SK-N-SH (cell line): ENCODE results near the gene EVC2. TPM values are rescaled to one million over a fixed set of nuclear protein-coding genes. Genes with fewer than 3 reads are reported as not detected.

ENCODE experiments used
- CTCF ChIA-PET: fragments of 300-600, 350-600 bp; formaldehyde crosslinking; extraction: SDS; loops from one replicate; lab custom pipeline; 2021; lab: Yijun Ruan, JAX
- POLR2A ChIA-PET: fragments of 350-600 bp; sonication (Branson Sonifier 250); formaldehyde crosslinking; extraction: SDS; loops from one replicate; lab custom pipeline; 2020; ENCODE audit warnings: antibody characterized with exemption, inconsistent platforms; lab: Yijun Ruan, JAX
- DNase-seq: peaks from one replicate; pipeline ENCODE4 v3.0.0; 2012
- H2AFZ ChIP-seq: fragments of 200-600 bp; sonication (generic); 2 replicates; pipeline ENCODE4 v1.8.1; 2016; ENCODE audit warnings: antibody characterized with exemption, mild to moderate bottlenecking, low read depth
- H3F3A ChIP-seq: fragments of 200-600 bp; sonication (generic); replicated peaks from 2 replicates; pipeline ENCODE3; 2016; ENCODE audit warnings: antibody characterized with exemption, mild to moderate bottlenecking; ENCODE audit not compliant: insufficient read depth
- H3K27ac ChIP-seq, 2 experiments: fragments of 200-500 bp in 1 of 2; fragments of 200-600 bp in 1 of 2; sonication (Bioruptor generic) in 1 of 2; sonication (generic), shearing (Covaris generic) in 1 of 2; 2 replicates each; pipeline versions ENCODE4 v1.5.1 to v1.6.1; 2014 to 2016; ENCODE audit warnings: low read depth in 2 of 2, inconsistent platforms in 1 of 2, low read length in 1 of 2, mild to moderate bottlenecking in 1 of 2, mixed read lengths in 1 of 2
- H3K27me3 ChIP-seq: fragments of 200-600 bp; sonication (generic), shearing (Covaris generic); 2 replicates; pipeline ENCODE4 v1.6.1; 2016; ENCODE audit warnings: mixed run types; ENCODE audit not compliant: insufficient read depth
- H3K36me3 ChIP-seq, 2 experiments: fragments of 200-500 bp in 1 of 2; fragments of 200-600 bp in 1 of 2; sonication (Bioruptor generic) in 1 of 2; sonication (generic) in 1 of 2; replicated peaks in 1 of 2; 2 replicates each; pipeline versions ENCODE3 to v1.5.1; 2014 to 2016; ENCODE audit warnings: low read length in 1 of 2, mild to moderate bottlenecking in 1 of 2; ENCODE audit not compliant: insufficient read depth in 2 of 2, control insufficient read depth in 1 of 2
- H3K4me1 ChIP-seq, 2 experiments: fragments of 200-500 bp in 1 of 2; fragments of 200-600 bp in 1 of 2; sonication (Bioruptor generic) in 1 of 2; sonication (generic), shearing (Covaris generic) in 1 of 2; 2 replicates each; pipeline versions ENCODE4 v1.5.1 to v1.6.1; 2014 to 2016; ENCODE audit warnings: low read depth in 1 of 2, low read length in 1 of 2, mixed run types in 1 of 2; ENCODE audit not compliant: insufficient read depth in 2 of 2, control insufficient read depth in 1 of 2
- H3K4me2 ChIP-seq: fragments of 200-600 bp; sonication (generic), shearing (Covaris generic); 2 replicates; pipeline ENCODE4 v1.6.1; 2017; ENCODE audit warnings: mixed run types
- H3K4me3 ChIP-seq, 2 experiments: fragments of 200-500 bp in 1 of 2; fragments of 200-600 bp in 1 of 2; sonication (Bioruptor generic) in 1 of 2; sonication (generic), shearing (Covaris generic) in 1 of 2; 2 replicates each; pipeline versions ENCODE4 v1.5.1 to v1.8.1; 2014 to 2016; ENCODE audit warnings: low read depth in 2 of 2, inconsistent platforms in 1 of 2, low read length in 1 of 2, mild to moderate bottlenecking in 1 of 2, mixed read lengths in 1 of 2, moderate library complexity in 1 of 2
- H3K79me2 ChIP-seq: fragments of 200-600 bp; sonication (generic); 2 replicates; pipeline ENCODE4 v1.8.1; 2017; ENCODE audit warnings: mild to moderate bottlenecking; ENCODE audit not compliant: insufficient read depth
- H3K9ac ChIP-seq: fragments of 200-600 bp; sonication (generic); 2 replicates; pipeline ENCODE4 v1.6.1; 2017; ENCODE audit warnings: mixed run types
- H3K9me2 ChIP-seq: fragments of 200-600 bp; sonication (generic); 2 replicates; pipeline ENCODE4 v1.6.1; 2017; ENCODE audit warnings: mixed run types
- H3K9me3 ChIP-seq: fragments of 200-600 bp; sonication (generic); 2 replicates; pipeline ENCODE4 v1.6.1; 2017; ENCODE audit warnings: mixed run types, mild to moderate bottlenecking, moderate library complexity
- H4K20me1 ChIP-seq: fragments of 200-600 bp; sonication (generic); 2 replicates; pipeline ENCODE4 v1.6.1; 2017; ENCODE audit warnings: mild to moderate bottlenecking, mixed run types; ENCODE audit not compliant: insufficient read depth
- CTCF ChIP-seq: fragments of 200-600 bp; sonication (generic); IDR thresholded peaks from 2 replicates; pipeline ENCODE4 v1.6.1; 2017; ENCODE audit warnings: antibody characterized with exemption, mild to moderate bottlenecking, moderate library complexity
- EP300 ChIP-seq, 2 experiments: IDR thresholded peaks; 2 replicates each; pipeline versions ENCODE4 v1.4.0 to v1.6.1; 2012; ENCODE audit warnings: borderline replicate concordance in 1 of 2, low read depth in 1 of 2, low read length in 1 of 2
- EZH2phosphoT487 ChIP-seq: fragments of 200-600 bp; sonication (generic); IDR thresholded peaks from 2 replicates; pipeline ENCODE4 v1.6.1; 2017; ENCODE audit warnings: low read depth, mixed run types, mild to moderate bottlenecking, antibody characterized with exemption, moderate library complexity, borderline replicate concordance
- FOXJ3 ChIP-seq: sonication (generic); formaldehyde crosslinking; IDR thresholded peaks from 2 replicates; pipeline ENCODE4 v1.5.1; 2020; ENCODE audit warnings: mild to moderate bottlenecking, missing genetic modification reagents
- GABPA ChIP-seq: IDR thresholded peaks from 2 replicates; pipeline ENCODE4 v1.4.0; 2012; ENCODE audit warnings: low read depth, mild to moderate bottlenecking
- GATA2 ChIP-seq: sonication (generic); formaldehyde crosslinking; IDR thresholded peaks from 2 replicates; pipeline ENCODE4 v1.5.0; 2020; ENCODE audit warnings: mild to moderate bottlenecking, missing genetic modification reagents
- MEF2A ChIP-seq: IDR thresholded peaks from 2 replicates; pipeline ENCODE4 v1.4.0; 2012; ENCODE audit warnings: low read depth, borderline replicate concordance
- NFIC ChIP-seq: IDR thresholded peaks from 2 replicates; pipeline ENCODE4 v1.4.0; 2012; ENCODE audit warnings: borderline replicate concordance
- POLR2AphosphoS5 ChIP-seq: IDR thresholded peaks from 2 replicates; pipeline ENCODE4 v1.6.1; 2012; ENCODE audit warnings: low read depth, low read length
- RAD21 ChIP-seq: IDR thresholded peaks from 2 replicates; pipeline ENCODE4 v1.6.1; 2012; ENCODE audit warnings: mild to moderate bottlenecking, low read length
- RXRA ChIP-seq: IDR thresholded peaks from 2 replicates; pipeline ENCODE4 v1.4.0; 2012; ENCODE audit warnings: low read depth, mild to moderate bottlenecking, borderline replicate concordance
- SMC3 ChIP-seq: IDR thresholded peaks from 2 replicates; pipeline ENCODE4 v1.6.1; 2012; ENCODE audit warnings: low read depth, low read length, improper control_type of control experiment
- TAF1 ChIP-seq: IDR thresholded peaks from 2 replicates; pipeline ENCODE4 v1.6.1; 2012; ENCODE audit warnings: low read depth, mild to moderate bottlenecking, low read length, moderate library complexity, borderline replicate concordance
- TEAD4 ChIP-seq: IDR thresholded peaks from 2 replicates; pipeline ENCODE4 v1.4.0; 2012; ENCODE audit warnings: mild to moderate bottlenecking, borderline replicate concordance; ENCODE audit not compliant: insufficient read depth
- YY1 ChIP-seq: IDR thresholded peaks from 2 replicates; pipeline ENCODE4 v1.4.0; 2012; ENCODE audit warnings: low read depth, mild to moderate bottlenecking
- WGBS: methylation state at CpG from one replicate; pipeline ENCODE4 v1.1.6; 2017; ENCODE audit warnings: low lambda C conversion rate; 5-methylcytosine and 5-hydroxymethylcytosine counted together
- polyA plus RNA-seq, 3 experiments: library from polyadenylated mRNA; depleted of rRNA; stranded (reverse); fragments of >200 nt; gene quantifications; 2 replicates each; pipeline ENCODE4 v1.2.3, GENCODE V29; 2012
- TF ChIP-seq, protein P1 (sequence below): IDR thresholded peaks from 2 replicates; pipeline ENCODE4 v1.4.0; 2012; ENCODE audit warnings: low read depth, borderline replicate concordance
- TF ChIP-seq, protein P2 (sequence below): IDR thresholded peaks from 2 replicates; pipeline ENCODE4 v1.6.1; 2012; ENCODE audit warnings: mild to moderate bottlenecking, low read depth, low read length, moderate library complexity
- TF ChIP-seq, protein P3 (sequence below): IDR thresholded peaks from 2 replicates; pipeline ENCODE4 v1.4.0; 2012; ENCODE audit warnings: low read depth

The EVC2 gene
- polyA plus RNA-seq, 1 of the 3 experiments (the other 2 are of a cell fraction) = not detected

DNA sequence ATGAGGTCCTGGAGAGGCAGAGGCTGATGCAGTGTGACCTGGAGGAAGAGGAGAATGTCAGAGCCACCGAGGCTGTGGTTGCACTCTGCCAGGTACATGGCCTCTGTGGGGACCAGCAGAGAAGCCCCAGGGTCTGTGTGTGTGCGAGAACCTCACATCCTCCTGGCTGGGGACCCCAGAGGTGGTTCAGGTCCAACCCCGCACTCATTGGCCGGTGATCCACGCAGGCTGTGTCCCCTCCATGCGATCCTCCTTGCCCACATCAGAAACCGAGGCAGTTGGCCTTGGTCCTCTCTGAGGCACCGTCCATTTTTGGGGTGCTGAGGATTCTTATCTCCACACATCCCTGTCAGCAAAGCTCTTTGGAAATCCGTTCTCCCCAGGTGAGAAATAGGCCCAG is 47.9 kb upstream of the EVC2 start:
- DNase-seq = no peak
- Histone ChIP-seq H4K20me1 (no peaks in the 10 kb centered on the region), H3K36me3 (peaks cover 15 to 21% of the 10 kb centered on the region in 2 experiments), H3K27me3 (no peaks in the 10 kb centered on the region), H3K4me3 (no peak overlapping the region), H3K9ac (no peak overlapping the region), H3K9me3 (no peaks in the 10 kb centered on the region), H3K27ac (no peak overlapping the region), H3F3A (peaks cover 13% of the 10 kb centered on the region), H2AFZ (no peak overlapping the region), H3K9me2 (no peaks in the 10 kb centered on the region), H3K4me2 (no peak overlapping the region), H3K4me1 (peaks cover 0 to 7% of the 10 kb centered on the region in 2 experiments; a peak in 2 of 4 replicates), H3K79me2 (no peaks in the 10 kb centered on the region)
- CTCF ChIA-PET = no interaction called here
- POLR2A ChIA-PET = no interaction called here
- TF ChIP-seq RAD21 (no peak), EP300 (IDR thresholded peaks at IDR 0.05; ENCODE audit: borderline replicate concordance in 1 of 2, low read depth in 1 of 2, low read length in 1 of 2) (no peak), FOXJ3 (CRISPR knock-in tag) (no peak), RXRA (no peak), NFIC (no peak), CTCF (no peak), TAF1 (no peak), POLR2AphosphoS5 (no peak)
- TF ChIP-seq, protein P1, sequence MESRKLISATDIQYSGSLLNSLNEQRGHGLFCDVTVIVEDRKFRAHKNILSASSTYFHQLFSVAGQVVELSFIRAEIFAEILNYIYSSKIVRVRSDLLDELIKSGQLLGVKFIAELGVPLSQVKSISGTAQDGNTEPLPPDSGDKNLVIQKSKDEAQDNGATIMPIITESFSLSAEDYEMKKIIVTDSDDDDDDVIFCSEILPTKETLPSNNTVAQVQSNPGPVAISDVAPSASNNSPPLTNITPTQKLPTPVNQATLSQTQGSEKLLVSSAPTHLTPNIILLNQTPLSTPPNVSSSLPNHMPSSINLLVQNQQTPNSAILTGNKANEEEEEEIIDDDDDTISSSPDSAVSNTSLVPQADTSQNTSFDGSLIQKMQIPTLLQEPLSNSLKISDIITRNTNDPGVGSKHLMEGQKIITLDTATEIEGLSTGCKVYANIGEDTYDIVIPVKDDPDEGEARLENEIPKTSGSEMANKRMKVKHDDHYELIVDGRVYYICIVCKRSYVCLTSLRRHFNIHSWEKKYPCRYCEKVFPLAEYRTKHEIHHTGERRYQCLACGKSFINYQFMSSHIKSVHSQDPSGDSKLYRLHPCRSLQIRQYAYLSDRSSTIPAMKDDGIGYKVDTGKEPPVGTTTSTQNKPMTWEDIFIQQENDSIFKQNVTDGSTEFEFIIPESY = no peak
- 86% methylated on average over 4 of the region's 9 CpGs for WGBS

DNA sequence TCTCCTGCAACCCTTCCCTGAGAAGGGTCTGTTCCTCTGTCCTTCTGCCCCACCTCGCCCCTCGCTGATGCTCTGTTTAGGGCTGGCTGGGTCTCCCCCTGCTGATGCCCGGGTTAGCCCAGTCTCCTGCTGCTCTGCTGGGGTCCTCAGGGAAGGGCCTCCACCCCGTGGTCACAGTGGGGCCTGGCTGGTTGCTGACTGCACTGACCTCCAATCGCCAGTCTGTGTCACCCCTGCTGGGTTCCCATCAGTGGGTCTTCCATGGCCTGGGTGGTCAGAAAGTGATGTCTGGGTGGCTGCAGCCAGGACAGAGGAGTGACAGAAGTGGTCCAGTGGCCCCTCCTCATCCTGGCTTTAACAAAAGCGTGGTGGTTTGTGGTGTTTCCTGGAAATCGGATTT is 47.3 kb upstream of the EVC2 start:
- H3K27me3 ChIP-seq = no peaks in the 10 kb centered on the region
- H4K20me1 ChIP-seq = no peaks in the 10 kb centered on the region
- no peaks in the 10 kb centered on the region for H3K79me2 ChIP-seq
- H3F3A ChIP-seq = peaks cover 13% of the 10 kb centered on the region
- ChIA-PET CTCF (no interaction called here), POLR2A (no interaction called here)
- TF ChIP-seq FOXJ3 (CRISPR knock-in tag) (no peak), TEAD4 (no peak), EZH2phosphoT487 (no peak), YY1 (no peak), GATA2 (CRISPR knock-in tag) (no peak), MEF2A (no peak), GABPA (no peak), SMC3 (no peak), EP300 (IDR thresholded peaks at IDR 0.05; ENCODE audit: borderline replicate concordance in 1 of 2, low read depth in 1 of 2, low read length in 1 of 2) (no peak), TAF1 (no peak)
- TF ChIP-seq, protein P1 = no peak
- TF ChIP-seq, protein P2, sequence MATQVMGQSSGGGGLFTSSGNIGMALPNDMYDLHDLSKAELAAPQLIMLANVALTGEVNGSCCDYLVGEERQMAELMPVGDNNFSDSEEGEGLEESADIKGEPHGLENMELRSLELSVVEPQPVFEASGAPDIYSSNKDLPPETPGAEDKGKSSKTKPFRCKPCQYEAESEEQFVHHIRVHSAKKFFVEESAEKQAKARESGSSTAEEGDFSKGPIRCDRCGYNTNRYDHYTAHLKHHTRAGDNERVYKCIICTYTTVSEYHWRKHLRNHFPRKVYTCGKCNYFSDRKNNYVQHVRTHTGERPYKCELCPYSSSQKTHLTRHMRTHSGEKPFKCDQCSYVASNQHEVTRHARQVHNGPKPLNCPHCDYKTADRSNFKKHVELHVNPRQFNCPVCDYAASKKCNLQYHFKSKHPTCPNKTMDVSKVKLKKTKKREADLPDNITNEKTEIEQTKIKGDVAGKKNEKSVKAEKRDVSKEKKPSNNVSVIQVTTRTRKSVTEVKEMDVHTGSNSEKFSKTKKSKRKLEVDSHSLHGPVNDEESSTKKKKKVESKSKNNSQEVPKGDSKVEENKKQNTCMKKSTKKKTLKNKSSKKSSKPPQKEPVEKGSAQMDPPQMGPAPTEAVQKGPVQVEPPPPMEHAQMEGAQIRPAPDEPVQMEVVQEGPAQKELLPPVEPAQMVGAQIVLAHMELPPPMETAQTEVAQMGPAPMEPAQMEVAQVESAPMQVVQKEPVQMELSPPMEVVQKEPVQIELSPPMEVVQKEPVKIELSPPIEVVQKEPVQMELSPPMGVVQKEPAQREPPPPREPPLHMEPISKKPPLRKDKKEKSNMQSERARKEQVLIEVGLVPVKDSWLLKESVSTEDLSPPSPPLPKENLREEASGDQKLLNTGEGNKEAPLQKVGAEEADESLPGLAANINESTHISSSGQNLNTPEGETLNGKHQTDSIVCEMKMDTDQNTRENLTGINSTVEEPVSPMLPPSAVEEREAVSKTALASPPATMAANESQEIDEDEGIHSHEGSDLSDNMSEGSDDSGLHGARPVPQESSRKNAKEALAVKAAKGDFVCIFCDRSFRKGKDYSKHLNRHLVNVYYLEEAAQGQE = no peak
- TF ChIP-seq, protein P3, sequence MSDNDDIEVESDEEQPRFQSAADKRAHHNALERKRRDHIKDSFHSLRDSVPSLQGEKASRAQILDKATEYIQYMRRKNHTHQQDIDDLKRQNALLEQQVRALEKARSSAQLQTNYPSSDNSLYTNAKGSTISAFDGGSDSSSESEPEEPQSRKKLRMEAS = no peak
- H3K4me1 ChIP-seq = peaks cover 0 to 7% of the 10 kb centered on the region in 2 experiments; a peak in 2 of 4 replicates
- H3K9ac ChIP-seq = no peak overlapping the region
- no peak overlapping the region for H3K4me3 ChIP-seq
- no peaks in the 10 kb centered on the region for H3K9me3 ChIP-seq
- WGBS = 93% methylated on average over 4 of the region's 7 CpGs
- H3K4me2 ChIP-seq = no peak overlapping the region
- no peak overlapping the region for H2AFZ ChIP-seq
- no peaks in the 10 kb centered on the region for H3K9me2 ChIP-seq
- DNase-seq = no peak
- peaks cover 17 to 21% of the 10 kb centered on the region in 2 experiments for H3K36me3 ChIP-seq
- H3K27ac ChIP-seq = no peak overlapping the region
